Measurements from ENCODE around the gene GRK6.

GRCh38 chr5:177386542-177386941, 39.9 kb upstream of the GRK6 start:
- TF ChIP-seq CTCF (IDR thresholded peaks at IDR 0.05) (no peak), ZFX (IDR thresholded peaks at IDR 0.05; ENCODE audit: borderline replicate concordance) (no peak)

Data from 22Rv1 (cell line).